Fibroblast of the aortic adventitia (primary cell): ENCODE results near the gene ARPC1A. TPM values are rescaled to one million over a fixed set of nuclear protein-coding genes. Genes with fewer than 3 reads are reported as not detected.

Experiments
- DNase-seq: peaks from one replicate; pipeline ENCODE4 v3.0.0-alpha.2; 2010; ENCODE audit warnings: low read depth
- H3K4me3 ChIP-seq: 2 replicates; pipeline ENCODE4 v1.5.1; 2011; ENCODE audit warnings: low read depth, mild to moderate bottlenecking, control low read depth, low read length, moderate library complexity
- total RNA-seq: library from RNA; depleted of rRNA; stranded (reverse); fragments of >200 nt; gene quantifications from 2 replicates; pipeline ENCODE4 v1.2.3, GENCODE V29; 2012; ENCODE audit warnings: low replicate concordance
- TF ChIP-seq, protein P1 (sequence below): IDR thresholded peaks from 2 replicates; pipeline ENCODE4 v1.5.1; 2011; ENCODE audit warnings: mild to moderate bottlenecking, low read length, control low read depth, inconsistent platforms; ENCODE audit not compliant: insufficient read depth

ARPC1A gene
- total RNA-seq, 1 donor = 253 TPM

DNA sequence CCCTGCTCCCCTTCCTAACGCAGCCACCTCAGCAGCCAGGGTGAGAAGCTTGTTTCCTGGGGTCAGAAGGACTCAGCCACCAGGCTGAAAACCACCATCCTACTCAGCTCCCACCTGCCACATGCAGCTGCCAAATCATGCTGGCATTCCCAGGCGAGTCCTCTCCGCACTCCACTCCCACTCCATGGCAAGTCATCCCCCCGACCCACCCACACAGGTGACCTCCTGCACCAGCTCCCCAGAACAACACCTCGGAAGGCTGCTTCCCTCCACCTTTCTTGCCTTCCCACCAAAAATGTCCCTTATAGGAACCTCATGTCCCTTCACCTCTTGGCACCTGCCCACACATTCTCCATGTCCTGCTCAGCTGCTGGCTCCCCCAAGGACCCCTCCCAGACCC is 78.1 kb downstream of the ARPC1A start:
- H3K4me3 ChIP-seq = no peak overlapping the region
- DNase-seq = no peak
- TF ChIP-seq, protein P1, sequence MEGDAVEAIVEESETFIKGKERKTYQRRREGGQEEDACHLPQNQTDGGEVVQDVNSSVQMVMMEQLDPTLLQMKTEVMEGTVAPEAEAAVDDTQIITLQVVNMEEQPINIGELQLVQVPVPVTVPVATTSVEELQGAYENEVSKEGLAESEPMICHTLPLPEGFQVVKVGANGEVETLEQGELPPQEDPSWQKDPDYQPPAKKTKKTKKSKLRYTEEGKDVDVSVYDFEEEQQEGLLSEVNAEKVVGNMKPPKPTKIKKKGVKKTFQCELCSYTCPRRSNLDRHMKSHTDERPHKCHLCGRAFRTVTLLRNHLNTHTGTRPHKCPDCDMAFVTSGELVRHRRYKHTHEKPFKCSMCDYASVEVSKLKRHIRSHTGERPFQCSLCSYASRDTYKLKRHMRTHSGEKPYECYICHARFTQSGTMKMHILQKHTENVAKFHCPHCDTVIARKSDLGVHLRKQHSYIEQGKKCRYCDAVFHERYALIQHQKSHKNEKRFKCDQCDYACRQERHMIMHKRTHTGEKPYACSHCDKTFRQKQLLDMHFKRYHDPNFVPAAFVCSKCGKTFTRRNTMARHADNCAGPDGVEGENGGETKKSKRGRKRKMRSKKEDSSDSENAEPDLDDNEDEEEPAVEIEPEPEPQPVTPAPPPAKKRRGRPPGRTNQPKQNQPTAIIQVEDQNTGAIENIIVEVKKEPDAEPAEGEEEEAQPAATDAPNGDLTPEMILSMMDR = no peak

DNA sequence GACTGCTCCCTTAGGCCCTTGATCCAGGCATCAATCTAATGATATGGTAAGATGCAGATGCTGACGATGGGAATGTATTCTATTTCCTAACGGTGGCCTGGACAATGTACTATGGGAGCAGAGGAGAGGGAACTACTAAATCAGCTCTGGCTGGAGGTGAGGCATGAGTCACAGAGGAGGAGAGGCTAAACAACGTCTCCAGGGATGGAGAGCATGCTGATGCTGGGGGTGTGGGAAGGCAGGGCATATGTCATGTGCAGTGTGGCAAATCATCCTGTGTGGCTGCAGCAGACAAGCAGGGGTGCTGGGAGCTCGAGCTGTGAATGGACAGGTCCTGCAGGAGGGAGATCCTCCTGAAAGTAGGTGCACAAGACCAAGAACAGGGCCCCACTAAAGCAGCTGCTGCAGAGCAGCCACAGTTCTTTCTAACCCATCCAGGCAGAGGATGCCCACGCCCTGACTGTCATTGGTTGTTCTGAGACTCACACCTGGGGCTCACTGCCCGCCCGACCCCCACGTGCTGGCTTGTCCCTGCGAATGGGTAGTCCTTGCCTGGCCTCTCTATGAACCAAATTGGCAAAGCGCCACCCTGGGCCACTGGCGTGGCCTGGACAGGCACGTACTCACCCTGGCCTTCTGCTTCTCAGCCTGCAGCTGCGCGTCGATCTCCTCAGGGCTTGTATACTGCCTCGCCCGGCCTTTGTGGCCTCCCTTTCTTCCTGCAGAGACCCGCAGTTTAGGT is 78.7 kb downstream of the ARPC1A start:
- peak; percentile 57 for DNase-seq
- H3K4me3 ChIP-seq = no peak overlapping the region
- TF ChIP-seq, protein P1 = no peak

DNA sequence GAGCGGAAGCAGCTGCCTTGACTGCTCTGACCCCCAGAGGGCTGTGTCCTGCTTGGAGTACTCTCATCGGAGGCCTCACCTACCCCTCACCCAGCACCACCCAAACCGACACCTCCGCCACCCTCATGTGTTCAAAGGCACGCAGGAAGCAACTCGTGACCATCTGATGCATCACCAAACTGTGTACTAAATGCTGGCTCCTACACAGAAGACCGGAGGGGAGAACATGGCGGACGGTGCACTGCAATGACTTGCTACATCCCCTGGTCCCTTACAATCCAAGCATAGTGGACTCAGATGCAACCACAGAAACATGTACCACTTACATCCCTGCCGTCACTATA is 79.3 kb downstream of the ARPC1A start:
- no peak overlapping the region for H3K4me3 ChIP-seq
- TF ChIP-seq, protein P1 = no peak
- DNase-seq = no peak

DNA sequence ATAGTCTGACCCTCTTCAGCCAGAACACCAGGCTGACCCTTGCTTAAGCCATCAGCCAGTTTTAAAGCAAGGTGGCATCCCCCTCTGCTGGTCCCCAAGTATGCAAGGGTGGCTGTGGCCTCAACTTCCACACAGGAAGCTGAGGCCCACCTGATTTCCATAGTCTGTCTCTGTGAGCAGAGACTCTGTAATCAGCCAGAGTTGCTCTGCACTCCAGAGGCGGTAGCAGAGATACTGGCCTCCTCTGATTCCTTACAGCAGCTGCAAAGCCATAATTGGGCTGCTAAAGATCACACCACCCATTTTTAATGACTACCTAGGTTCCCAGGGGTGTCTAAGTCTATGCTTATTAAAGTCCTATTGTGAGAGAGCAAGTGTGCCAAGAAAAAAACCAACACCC is 80.9 kb downstream of the ARPC1A start:
- DNase-seq = no peak
- TF ChIP-seq, protein P1 = no peak
- H3K4me3 ChIP-seq = peak overlapping the region; percentile 18

DNA sequence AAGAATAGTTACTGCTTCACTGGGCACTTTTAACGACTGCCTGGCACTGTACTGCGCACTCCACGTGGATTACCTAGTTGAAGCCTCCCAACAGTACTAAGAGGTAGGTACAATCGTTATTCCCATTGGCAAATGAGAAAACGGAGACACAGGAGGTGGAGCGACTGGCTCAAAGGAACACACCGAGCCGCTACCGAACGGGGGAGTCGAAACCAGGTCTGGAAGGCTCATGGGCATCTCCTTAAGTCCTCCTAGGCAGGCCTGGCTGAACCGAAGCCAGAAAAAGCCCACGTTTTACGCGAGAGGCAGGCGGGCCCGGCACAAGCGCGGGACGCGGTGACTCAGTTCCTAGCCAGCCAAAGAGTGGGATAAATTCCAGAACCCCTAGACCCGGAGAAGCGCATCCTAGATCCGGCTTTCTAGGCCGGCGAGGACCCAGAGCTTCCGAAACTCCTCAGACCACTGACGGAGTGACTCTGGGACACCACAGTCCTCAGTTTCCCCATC is 82.2 kb downstream of the ARPC1A start:
- TF ChIP-seq, protein P1 = no peak

DNA sequence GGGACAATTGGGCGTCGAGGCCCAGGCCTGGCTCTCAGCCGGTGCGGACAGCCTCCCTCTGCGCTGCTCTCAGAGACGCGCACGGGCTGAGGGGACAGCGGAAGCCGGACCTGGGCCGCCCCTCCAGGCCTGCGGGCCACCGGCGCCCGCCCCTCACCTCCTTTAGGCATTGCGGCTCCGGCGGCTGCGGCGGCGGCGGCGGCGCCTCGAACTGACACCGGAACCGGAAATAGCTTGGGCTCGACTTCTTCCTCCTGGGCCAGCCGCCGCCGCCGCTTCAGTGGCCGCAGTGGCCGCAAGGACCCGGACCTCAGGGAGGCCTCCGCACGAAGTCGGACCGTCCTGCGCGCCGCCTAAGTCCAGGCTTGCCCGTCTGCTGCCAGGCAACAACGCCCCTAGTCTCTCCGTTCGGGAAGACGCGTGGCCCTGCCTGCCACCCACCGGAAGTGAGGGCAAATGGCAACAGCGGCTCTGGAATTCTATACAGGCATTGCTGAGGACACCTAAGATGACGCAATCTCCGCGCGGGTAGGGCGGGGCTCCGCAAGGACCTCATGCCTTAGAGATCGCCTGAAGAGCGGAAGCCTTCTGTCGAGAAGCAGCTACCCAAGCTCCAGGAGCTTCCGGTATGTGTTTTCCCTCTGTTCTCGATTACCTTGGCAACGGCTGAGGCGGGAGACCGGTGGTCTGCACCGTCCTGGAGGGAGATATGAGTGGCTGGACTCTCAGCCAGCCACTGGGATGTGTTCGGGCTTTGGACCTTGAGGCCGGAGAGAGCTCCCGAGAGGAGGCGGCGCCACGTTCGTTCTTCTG is 82.9 kb downstream of the ARPC1A start, which contains the start of the genes BUD31 and PDAP1:
Gene BUD31 (plus strand): TSS at position 591 of the 813 bp plus-strand sequence. CDS start 2,124 bp downstream, outside the sequence.
Gene PDAP1 (minus strand): TSS at position 219 of the 813 bp plus-strand sequence. CDS start 49 bp downstream, at position 170.
- TF ChIP-seq, protein P1 = no peak

More for the DNA sequence above, 82.2 kb downstream of the ARPC1A start:
- peak; percentile 86 for DNase-seq
- H3K4me3 ChIP-seq = peak overlapping the region; percentile 98

More for the DNA sequence above, 82.9 kb downstream of the ARPC1A start, which contains the start of the genes BUD31 and PDAP1:
- peak; percentile 96 for DNase-seq
- H3K4me3 ChIP-seq = peak within 1 kb of the TSS; percentile 98
